HFF-Myc (cell line): ENCODE measurements around the gene FBXO44.

Source experiments
- DNase-seq: peaks from one replicate; pipeline ENCODE4 v3.0.0-alpha.2; 2011; ENCODE audit warnings: low read depth; ENCODE audit errors: extremely low read depth
- H3K4me3 ChIP-seq: replicated peaks from 2 replicates; pipeline ENCODE4 v1.5.1; 2011; ENCODE audit warnings: low read depth, mild to moderate bottlenecking, control low read depth, low read length
- CTCF ChIP-seq: IDR thresholded peaks from 2 replicates; pipeline ENCODE4 v1.5.1; 2012; ENCODE audit warnings: mild to moderate bottlenecking, low read depth, low read length, control low read depth; ENCODE audit errors: missing control alignments

Gene FBXO44

GRCh38 chr1:11668516-11668915 is 13.8 kb downstream of the FBXO44 start:
- no peak for DNase-seq
- H3K4me3 ChIP-seq, result no peak overlapping the region
- TF ChIP-seq CTCF, result no peak

DNA sequence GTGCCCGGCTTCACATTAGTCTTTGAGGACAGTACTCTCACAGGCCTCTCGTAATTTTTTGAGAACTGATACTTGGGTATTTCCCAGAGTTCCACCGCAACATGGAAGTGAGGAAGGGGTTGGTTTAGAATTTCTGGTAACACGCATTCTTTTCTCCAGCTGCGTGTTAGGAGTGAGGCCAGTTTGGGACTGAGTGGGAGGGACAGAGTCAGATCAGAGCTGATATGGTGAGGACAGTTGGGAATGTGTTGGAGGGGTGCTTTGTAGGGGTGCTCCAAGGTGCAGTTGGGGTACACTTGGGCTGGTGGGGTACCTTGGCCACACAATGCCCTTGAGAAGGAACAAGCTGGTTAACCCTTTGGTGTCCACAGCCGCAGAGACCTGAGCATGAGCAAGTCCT is 16.1 kb downstream of the FBXO44 start:
- no peak for DNase-seq
- no peak overlapping the region for H3K4me3 ChIP-seq
- no peak for TF ChIP-seq CTCF

- no peak overlapping the region for H3K4me3 ChIP-seq
- TF ChIP-seq CTCF, result no peak
- no peak for DNase-seq
Observed at GRCh38 chr1:11671205-11671543, 16.5 kb downstream of the FBXO44 start.

GRCh38 chr1:11671544-11672286 is 17.0 kb downstream of the FBXO44 start:
- DNase-seq, result no peak

DNA sequence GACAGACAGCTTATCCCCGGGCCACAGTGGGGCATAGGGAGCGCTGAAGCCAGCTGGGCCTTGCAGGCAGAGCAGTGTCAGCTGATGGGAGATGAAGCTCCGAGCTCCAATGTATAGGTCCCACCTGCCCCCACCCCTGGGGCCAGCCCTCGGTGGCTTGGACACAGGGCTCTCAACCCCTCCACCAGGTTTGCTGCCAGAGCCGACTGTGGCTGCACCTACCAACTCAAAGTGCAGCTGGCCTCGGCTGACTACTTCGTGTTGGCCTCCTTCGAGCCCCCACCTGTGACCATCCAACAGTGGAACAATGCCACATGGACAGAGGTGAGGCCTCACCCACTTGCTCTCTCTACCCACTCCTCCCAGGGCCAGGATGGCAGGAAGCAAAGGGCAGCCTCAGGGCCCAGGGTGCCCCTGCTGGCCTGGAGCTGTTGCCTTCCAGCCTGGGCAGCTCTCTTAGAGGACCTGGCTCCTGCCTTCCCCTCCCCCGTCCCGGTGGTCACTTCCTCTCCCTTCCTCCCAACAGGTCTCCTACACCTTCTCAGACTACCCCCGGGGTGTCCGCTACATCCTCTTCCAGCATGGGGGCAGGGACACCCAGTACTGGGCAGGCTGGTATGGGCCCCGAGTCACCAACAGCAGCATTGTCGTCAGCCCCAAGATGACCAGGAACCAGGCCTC is 18.6 kb downstream of the FBXO44 start:
- TF ChIP-seq CTCF, result no peak
- DNase-seq, result no peak

More at GRCh38 chr1:11671544-11672286, 17.0 kb downstream of the FBXO44 start:
- no peak for TF ChIP-seq CTCF
- H3K4me3 ChIP-seq, result no peak overlapping the region

GRCh38 chr1:11674488-11674887 is 19.8 kb downstream of the FBXO44 start:
- TF ChIP-seq CTCF, result no peak

More for the DNA sequence above, 18.6 kb downstream of the FBXO44 start:
- H3K4me3 ChIP-seq, result no peak overlapping the region

More at GRCh38 chr1:11674488-11674887, 19.8 kb downstream of the FBXO44 start:
- H3K4me3 ChIP-seq, result no peak overlapping the region
- DNase-seq, result no peak
